Activated T-cell treated with anti-CD3 and anti-CD28 coated beads for 4 hours (primary cell): ENCODE results near the gene ENPP3.

Source experiments
- DNase-seq: peaks from one replicate; pipeline ENCODE4 v3.0.0-alpha.2; 2020

The ENPP3 gene

DNA sequence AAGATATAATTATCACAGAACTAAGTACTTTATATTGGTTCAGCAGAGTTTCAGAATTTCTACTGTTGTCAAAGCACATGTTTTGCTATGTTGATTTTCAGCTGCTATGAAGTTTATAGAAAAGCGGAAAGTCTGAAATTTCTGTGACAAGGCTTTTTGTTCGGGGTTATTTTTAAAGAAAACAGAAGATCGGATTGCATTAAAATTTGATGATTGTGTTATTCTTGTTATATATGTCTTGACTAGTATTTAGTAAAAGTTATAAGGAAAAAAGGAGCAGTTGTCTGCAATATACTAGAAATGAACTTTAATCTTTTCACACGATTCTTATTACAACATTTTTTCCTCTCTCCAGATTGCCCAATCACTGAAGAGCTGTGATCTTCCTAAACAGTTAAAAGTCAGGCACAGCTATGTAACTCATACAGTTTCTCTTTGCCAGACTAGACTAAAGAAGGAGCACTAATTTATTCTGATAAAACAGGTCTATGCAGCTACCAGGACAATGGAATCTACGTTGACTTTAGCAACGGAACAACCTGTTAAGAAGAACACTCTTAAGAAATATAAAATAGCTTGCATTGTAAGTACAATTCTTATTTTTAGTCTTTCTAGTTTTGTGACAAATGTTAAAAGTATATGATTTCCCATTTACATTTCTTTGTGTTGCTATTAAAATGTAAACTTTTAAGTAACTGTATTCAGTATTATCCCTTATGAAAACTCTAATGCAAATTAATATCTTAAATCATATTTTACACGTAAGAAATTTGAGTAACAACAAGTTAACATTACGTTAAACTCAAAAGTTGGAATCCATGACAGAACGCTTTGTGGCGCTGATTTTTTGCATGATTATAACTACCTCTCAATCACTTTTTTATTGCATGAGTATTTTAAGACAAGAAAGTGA, at the start of gene ENPP3:
ENPP3 (plus strand) TSS at position 423 of the 913 bp plus-strand sequence; CDS start at position 506, 83 bp downstream.
- DNase-seq, result no peak

DNA sequence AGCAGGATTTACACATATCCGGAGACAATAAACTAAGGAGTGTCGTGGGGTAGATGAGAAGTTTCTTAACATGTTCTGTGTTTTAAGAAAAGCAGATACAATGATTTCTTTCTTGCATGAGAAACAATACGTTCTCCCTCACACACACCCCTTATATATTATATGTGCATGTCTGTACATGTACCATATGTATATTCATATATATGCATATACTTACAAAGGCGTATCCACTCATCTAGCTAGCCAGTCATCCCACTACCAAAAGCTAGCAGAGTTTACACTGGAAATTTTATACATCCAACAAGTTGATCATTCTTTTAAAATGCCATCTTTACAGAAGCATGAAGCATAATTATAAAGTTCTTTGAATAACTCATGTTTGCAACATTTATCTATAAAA, 49.2 kb upstream of the ENPP3 start:
- no peak for DNase-seq

DNA sequence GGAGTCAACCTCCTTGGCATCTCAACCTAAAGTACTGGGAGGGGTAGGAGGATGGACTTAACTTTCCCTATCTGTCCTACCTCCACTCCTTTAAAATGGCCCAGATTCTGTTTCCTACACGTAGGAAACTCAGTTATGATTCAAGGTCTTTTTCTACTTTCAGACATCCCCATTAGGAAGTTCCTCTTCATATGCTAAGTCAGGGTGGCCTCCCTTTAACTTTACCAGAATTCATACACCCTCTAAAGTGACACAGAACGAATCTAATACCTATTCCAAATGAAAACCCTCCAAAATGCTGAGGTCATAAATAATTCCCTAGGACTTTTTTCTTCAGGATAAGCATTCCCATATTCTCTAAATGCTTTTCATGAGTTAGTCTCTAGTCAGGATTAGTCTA, 48.5 kb upstream of the ENPP3 start:
- DNase-seq, result no peak

DNA sequence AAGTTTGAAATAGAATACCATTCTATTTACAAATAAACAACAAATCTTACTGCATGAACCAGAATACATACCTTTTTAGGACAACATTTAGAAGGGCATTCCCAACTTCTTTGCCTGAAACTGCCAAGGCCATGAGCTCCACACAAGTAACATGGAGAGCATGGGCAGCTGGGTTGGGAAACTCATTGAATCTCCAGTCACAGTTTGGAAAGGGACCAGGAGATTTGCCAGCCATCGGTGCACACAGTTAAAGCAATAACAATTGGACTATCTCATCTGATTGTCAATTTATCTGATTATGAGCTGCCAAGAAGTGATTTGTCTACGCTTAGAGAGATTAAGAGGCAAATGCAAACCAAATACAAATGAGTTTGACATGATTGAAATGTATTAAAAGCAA, 44.2 kb upstream of the ENPP3 start:
- no peak for DNase-seq

DNA sequence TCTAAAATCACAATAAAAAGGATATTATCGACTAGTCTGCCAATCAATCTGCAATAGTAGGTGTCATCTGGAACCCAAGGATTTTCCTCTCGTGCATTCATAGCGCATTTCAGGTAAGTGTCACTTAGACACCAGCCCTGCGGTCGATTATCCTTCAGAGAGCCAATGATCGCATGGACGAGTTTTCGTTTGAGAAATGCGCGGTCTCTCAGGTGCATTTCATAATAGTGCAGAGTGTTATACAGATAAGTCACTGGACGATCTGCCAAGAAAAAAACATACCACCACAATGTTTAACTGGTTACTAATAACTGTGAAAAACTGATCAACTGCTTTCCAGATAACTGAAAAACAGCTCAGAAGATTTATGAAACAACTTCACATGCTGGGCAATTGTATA, 43.0 kb upstream of the ENPP3 start:
- DNase-seq, result no peak

DNA sequence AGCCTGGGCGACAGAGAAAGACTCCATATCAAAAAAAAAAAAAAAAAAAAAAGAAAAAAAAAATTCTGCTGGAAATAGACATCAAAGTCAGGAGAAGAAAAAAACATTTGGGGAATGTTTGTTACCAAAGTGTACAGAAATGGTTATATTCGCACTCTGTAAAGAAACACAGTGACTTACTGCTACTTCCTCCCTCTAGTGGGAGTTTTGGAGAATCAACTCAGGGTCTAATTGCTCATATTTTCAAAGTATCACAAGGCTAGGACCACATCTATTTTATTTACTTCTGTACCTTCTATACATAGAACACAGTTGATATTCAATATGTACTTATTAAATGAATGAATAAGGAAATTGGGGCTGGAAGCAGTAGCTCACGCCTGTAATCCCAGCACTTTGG, 39.7 kb upstream of the ENPP3 start:
- DNase-seq, result no peak

DNA sequence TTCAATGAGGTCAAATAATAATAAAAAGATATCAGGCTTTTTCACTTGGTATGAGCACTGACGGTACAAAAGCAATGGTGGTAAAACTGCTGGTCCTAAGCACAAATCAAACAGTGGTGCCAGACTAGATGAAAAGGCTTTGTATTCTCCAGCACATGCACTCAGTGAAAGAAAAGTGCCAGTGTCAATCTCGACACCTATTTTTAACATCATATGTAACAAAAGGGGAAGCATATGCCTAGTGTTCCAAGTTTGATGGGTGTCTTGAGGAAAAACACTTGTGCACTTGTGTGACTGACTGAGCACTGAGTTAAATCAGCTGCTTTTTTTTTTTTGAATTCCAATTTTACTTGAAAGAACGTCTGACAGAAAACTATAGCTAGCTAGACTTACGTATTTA, 36.4 kb upstream of the ENPP3 start:
- DNase-seq, result no peak

DNA sequence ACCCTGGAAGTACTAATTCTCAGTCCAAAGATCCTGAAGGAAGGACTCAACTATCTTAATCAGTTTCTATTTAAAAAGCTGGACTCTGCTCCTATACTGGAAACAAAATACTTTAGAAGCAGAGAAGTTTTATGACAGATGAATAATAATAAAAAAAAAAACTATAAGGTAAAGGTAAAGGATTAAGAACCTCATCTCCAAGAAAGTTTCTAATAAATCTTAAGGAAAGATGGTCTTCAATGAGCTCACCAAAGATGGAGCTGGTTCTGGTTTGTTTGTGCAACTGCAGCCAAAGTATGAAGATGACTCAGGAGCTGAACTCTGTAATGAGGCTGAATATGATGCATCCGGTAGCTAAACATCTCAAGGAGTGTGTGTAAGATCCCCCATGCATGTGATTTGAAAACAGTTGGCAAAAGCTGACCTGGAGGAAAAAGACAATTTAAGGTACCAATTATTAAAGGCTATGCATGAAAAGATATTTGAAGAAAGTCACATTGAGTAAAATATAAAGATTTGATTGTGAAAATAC, 34.3 kb upstream of the ENPP3 start:
- DNase-seq, result no peak

DNA sequence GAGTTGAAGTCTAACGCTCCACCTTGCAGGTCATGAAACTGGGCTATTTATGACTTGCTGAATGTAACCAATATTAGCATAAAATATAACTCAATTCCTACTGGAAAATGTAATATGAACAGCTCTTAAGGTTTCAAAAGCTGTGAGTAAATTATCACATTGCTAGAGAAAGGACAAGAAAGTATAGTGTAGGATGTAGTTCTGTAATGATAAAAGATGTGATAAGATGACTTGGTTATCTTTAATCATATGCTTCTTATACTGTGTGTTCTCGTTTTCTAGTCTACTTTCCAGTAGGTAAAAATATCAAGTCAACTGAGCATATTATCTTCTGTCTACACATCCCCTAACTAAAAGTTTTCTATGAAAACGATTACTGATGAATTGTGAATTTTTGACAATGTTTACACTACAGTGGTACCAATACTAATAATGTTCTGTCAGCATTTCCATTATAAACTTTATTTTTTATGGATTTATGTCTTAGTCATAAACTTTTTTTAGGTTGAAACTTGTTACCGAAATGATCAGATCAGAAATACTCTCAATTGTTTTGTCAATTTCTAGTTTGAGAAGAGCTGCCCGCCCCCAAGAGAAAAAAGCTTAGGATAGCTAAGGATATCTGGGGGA, 23.7 kb upstream of the ENPP3 start:
- DNase-seq, result no peak

DNA sequence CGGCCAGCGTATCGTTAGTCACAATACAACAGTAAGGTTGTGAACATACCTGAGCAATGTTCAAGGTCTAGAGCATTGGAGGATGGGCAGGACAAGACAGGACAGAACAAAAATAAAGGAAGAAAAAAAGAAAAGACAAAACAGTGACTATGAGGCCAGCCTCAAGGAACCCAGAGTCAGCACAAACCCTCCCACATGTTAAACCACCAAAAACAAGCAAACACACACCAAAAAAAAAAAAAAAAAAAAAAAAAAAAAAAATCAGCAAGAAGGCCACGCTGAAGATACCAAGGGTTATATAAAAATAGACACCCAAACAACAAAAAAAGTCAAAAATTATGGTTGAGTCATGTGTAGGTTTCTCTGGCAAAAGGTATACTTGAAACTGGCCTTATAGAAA, 21.8 kb upstream of the ENPP3 start:
- no peak for DNase-seq

DNA sequence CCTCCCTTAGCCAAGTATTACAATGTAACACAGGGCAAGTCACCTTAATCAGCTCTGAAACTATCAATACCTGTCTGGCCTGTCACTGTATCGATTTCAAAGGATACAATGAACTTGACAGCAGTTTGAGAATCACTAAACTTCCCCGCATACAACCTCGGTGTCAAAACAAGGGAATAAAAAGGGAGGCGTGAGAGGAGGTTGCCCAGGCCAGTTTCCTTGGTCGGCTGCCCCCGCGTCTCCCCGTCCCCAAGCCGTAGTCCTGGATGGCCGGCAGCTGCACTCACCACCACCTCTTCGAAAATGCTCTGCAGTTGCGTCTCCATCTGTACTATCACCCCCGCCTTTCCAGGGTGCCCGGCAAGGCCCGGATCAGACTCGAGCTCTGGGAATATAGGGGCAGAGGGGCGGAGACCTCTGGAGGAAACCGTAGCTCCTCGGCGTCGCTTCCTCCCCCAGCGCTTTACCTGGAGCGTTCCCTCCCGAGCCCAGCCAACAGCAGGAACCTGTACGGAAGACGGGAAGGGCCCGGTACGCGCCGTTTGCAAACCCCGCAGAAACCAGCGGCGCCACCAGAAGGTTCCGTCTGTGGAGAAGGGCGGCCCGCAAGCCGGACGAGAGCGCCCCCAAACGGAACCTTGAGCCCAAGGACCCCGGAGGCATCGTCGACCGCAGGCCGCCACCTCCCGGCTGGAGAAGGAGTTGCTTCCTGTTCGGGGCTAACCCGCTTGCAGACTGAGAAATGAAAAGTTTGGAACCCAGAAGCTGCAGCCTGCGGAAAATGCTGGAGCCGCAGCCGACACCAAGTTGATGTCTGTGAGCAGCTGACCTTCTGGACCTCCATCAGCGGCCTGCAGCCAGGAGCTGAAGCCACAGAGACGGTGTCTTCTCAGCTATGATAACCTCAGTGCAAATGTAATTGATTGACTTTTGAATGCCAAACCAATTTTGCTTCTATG, 9.1 kb upstream of the ENPP3 start, which contains the start of gene MED23:
MED23 (minus strand) TSS at position 519 of the 959 bp plus-strand sequence; CDS start at position 326, 193 bp downstream.
- peak; percentile 95 for DNase-seq

DNA sequence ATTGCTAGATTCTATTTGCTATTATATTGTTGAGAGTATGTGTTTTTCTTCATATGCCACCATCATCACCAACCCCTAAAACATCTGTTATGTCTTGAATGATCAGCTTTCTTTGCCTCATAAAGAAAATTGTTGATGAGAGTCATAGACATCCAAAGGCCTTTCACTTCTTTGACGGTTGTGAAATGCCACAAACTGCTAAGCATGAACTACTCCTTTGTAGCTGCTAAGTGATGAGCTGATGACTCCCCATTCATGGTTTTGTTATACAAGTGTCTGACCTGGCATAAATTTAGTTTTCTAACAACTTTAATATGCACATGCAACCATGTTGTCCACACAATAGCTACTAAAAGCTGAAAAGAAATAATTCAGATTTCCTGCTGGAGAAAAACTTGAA, 8.4 kb upstream of the ENPP3 start:
- no peak for DNase-seq

DNA sequence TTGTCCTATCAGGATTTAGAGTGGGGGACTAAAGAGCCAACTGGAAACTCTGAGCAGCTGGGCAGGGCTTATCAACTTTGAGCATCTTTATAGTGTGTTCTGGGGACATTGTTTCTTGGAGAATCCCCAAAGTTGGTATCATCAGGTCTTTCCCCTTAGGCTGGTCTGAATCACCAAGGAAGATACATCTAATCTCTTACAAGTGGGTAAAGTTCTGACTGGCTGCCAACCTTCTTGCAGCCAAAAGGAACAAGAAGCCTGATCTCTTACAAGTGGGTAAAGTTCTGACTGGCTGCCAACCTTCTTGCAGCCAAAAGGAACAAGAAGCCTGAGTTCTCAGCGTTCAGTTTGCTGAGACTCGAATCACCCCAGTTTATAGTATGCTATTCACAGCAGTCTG, 7.5 kb upstream of the ENPP3 start:
- no peak for DNase-seq

DNA sequence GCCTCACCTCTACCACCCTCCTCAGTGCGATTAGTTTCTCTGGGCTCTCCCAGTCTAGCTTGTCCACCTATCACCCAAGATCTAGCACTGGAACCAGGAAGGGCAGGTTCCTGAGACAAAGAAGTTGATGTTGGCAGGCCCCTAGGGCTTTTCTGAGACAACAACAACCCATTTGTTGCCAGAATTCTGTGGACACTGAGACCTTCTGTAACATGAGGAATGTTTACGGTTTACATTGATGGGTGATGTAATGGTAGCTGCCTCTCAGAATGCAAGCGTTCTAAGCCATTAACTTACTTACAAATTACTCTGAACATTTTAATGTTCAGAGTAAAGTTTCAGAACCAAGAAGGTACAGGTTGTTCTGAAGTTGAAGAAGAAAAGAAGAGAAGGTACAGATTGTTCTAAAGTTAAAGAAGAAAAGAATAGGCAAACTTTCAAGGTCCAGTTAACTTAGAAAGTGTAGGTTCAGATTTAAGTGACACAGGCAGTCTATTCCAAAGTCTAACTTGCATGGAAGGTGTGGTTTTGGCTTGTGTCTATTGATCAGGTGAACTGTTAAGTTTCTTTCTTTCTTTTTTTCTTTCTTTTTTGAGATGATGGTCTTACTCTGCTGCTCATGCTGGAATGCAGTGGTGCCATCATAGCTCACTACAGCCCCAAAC, 5.3 kb upstream of the ENPP3 start:
- DNase-seq, result no peak

DNA sequence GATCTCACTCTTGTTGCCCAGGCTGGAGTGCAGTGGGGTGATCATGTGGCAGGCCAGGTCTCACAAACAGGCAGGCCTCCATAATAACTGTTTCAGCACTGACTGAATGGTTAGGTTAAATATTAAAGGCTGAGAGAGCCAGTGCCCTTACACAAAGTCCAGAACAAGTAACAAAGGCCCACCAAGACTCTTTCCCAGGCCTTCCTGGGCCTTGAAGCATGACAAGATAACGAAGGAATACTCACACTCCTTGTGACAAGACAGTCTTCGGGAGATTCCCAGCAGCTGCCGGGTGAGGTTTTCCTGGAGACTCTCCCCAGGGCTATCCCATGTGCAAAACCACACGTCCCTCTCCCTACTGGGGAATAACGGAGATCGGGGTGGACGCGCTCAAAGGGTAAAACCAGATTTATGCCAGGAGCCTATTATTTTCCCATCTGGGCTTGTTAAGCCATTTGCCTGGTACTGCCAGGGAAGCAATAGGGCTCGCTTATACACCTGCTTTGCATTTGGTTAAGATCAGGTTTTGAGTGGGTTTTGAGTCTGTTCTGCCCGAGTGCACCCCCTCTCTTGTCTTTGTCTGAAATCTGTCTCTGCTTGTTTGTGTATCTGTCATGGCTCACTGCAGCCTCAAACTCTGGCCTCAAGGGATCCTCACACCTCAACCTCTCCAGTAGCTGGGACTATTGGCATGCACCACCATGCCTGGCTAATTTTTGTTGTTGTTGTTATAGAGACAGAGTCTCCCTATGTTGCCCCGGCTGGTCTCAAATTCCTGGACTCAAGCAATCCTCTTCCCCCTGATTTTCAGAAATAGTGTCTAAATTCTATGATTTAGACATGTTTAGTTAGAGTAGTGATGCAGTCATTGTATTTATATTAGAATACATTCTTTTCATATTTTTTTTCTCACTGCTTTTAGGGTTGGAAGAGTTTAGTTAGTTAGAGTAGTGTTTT, 1.4 kb upstream of the ENPP3 start:
- DNase-seq, result no peak

DNA sequence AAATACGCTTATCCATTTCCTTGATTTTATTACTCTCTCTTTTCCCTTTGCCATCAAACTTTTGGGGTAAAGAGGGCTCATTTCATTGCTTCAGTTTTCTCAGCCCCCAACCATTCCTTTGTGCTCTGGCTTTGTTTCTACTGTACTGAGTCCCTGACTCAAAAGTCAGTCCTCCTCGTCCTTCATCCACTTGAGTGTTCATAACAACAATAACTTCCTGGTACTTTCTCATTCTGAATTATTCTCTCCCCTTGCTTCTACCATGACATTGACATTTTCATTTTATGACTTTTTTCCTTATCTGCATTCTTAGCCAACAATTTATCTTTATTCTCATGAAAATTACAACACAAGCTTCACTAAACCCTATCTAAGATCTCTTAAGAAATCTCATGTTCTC, 911 bp downstream of the ENPP3 start:
- no peak for DNase-seq

DNA sequence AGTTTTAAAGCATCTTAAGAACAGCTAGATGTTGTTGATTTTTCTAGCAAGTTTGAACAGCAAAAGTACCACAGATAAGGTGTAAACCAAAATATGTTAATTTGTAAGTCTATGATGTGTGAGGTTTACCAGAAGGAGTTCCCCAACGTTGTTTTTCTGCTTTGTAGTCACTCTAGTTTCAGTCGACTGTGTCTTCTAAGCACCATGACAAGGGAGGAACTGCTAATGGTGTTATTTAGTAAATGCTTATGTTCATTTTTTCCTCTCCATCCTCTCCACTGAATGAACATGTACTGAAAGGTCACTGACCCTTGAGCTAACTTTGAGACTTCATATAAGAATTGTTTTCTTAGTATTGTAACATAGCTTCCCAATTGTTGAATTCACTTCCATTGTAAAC, 3.0 kb downstream of the ENPP3 start:
- DNase-seq, result no peak

DNA sequence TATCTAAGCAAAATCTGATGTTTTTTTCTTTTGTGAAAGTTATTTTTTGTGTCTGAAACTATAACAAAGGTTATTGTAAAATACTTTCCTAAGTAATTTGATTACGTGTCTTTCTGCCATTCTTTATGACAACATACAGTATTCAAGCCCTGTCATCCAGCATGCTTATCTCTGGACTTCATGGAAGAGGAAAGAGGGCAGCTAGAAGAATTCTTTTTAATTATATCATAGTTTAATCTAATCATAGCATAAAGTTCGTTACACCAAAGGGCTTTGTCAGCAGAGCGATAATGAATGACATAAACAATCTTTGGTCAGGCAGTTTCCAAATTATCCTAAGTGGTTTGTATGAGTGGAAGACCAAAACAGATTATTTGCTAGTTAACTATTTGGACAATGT, 3.5 kb downstream of the ENPP3 start:
- DNase-seq, result no peak

DNA sequence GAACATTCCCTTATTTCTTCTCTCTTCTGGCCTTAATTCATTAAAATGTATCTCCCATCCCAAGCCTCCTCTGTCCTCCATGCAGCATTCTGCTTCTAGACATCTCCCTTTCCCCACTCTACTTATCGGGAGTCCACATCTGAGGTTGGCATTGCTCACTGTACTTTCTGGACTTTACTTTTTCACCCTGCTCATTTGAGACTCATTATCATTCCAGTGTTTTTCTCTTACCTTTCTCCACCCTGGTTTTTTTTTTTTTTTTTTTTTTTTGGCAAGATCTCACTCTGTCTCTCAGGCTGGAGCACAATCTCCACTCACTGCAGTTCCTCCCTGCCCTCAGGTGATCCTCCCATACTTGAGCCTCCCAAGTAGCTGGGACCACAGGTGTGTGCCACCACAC, 4.5 kb downstream of the ENPP3 start:
- DNase-seq, result no peak

DNA sequence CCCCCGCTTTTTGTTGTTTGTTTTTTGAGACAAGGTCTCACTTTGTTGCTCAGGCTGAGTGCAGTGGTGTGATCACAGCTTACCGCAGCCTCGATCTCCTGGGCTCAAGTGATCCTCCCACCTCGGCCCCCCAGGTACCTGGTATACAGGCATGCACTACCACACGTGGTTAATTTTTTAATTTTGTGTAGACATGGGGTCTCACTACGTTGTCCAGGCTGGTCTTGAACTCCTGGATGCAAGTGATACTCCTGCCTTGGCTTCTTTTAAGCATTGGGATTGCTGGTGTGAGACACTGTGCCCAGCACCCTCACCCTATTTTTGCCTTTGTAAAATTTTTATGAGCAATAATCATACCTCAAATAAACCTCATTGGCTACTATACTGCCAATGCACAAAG, 5.5 kb downstream of the ENPP3 start:
- no peak for DNase-seq

DNA sequence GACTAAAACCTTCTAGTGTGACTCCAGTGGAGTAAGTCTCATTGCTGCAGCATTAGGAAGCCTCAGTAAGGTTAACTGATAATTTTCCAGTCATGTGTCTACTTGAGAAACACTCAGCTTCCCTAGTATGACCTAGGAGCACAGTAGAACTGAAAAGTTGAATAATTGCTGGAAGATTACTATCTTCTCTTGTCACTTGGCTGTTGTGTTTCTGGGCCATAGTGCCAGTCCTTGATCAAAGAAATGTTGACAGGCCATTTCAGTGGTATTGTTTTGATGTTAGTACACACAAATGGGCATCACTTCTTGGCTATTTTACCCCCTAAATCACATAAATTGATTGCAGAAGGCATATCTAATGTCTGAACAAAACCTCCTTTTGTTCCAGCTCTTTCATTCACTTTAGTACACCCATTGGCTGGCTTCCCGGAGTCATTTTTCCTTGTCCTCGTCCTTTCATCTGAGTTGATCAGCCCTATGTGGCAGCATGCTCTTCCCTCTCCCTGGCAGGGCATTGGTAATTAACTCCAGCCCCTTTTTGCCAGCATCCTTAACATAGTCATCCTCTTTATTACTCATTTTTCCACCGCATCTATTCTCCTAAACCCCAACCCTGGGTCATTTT, 6.0 kb downstream of the ENPP3 start:
- DNase-seq, result no peak
